Activated CD4-positive, alpha-beta memory T cell treated with anti-CD3 and anti-CD28 coated beads for 36 hours (primary cell): Measurements from ENCODE around the gene TEX14. TPM values are rescaled to one million over a fixed set of nuclear protein-coding genes. Genes with fewer than 3 reads are reported as not detected.
"Not testable (repeated sequence)": the region's sequence is repeated elsewhere in the genome, so short reads cannot be mapped to it uniquely, and the experiment has no call there.

Experiments
- CTCF ChIA-PET: fragments of 350-600 bp; sonication (Branson Sonifier 250); formaldehyde crosslinking; loops from one replicate; lab custom pipeline; 2021; ENCODE audit warnings: antibody characterized with exemption, inconsistent platforms; lab: Charles Lee
- POLR2A ChIA-PET: fragments of 350-600 bp; sonication (Branson Sonifier 250); formaldehyde crosslinking; loops from one replicate; lab custom pipeline; 2021; ENCODE audit warnings: antibody characterized with exemption; lab: Charles Lee
- DNase-seq: peaks from one replicate; pipeline ENCODE4 v3.0.0-alpha.2; 2020
- H3K27ac Mint-ChIP-seq: one replicate; pipeline ENCODE4 v1.8.0; 2021; ENCODE audit warnings: mixed read lengths
- H3K27me3 Mint-ChIP-seq: one replicate; pipeline ENCODE4 v1.8.0; 2021; ENCODE audit warnings: mixed read lengths
- H3K36me3 Mint-ChIP-seq: one replicate; pipeline ENCODE4 v1.8.0; 2021; ENCODE audit warnings: mixed read lengths
- H3K4me1 Mint-ChIP-seq: one replicate; pipeline ENCODE4 v1.8.0; 2021; ENCODE audit warnings: low read depth, mixed read lengths
- H3K4me3 Mint-ChIP-seq: one replicate; pipeline ENCODE4 v1.8.0; 2021; ENCODE audit warnings: mild to moderate bottlenecking, mixed read lengths
- H3K9me3 Mint-ChIP-seq: one replicate; pipeline ENCODE4 v1.8.0; 2021; ENCODE audit warnings: mixed read lengths
- intact Hi-C: fragments of 100-400 bp; cut with micrococcal nuclease; formaldehyde crosslinking; loops from one replicate; pipeline ENCODE4 v1.15.1; 2023
- total RNA-seq, 2 experiments: library from RNA; stranded (reverse); gene quantifications; one replicate each; pipeline ENCODE4 v1.2.3, GENCODE V29; 2021

Gene TEX14
- total RNA-seq, 2 experiments from 2014 or later: 0.14 to 0.17 TPM

DNA sequence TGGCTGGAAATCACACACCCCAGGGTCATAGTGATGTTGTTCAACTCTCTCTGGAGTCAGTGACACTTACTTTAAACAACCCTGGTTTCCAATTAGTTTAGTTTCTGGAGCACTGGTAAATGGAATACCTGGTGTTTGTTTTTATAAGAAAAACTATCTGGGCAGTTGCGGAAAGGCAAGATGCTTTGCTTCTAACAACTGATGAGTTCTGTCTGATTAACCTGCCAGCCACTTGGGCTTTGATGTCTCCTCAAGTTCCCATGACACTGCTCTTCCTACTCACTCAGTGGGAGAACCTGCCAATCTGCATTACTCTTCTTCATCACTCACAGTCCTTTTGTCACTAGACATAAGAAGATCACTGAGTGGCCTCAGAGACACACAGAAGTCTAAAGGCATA, 98.7 kb downstream of the TEX14 start:
- DNase-seq: no peak
- ChIA-PET CTCF (no interaction called here), POLR2A (no interaction called here)
- intact Hi-C loops: no loop called here
- Mint-ChIP-seq H3K4me3 (no peak overlapping the region), H3K27ac (no peak overlapping the region), H3K27me3 (no peaks in the 10 kb centered on the region), H3K36me3 (no peaks in the 10 kb centered on the region), H3K9me3 (no peaks in the 10 kb centered on the region), H3K4me1 (no peaks in the 10 kb centered on the region)

- ChIA-PET CTCF (no interaction called here), POLR2A (no interaction called here)
- H3K4me3 Mint-ChIP-seq: no peak overlapping the region
- H3K27ac Mint-ChIP-seq: no peak overlapping the region
- no peak for DNase-seq
- H3K4me1 Mint-ChIP-seq: no peaks in the 10 kb centered on the region
- H3K27me3 Mint-ChIP-seq: no peaks in the 10 kb centered on the region
- no peaks in the 10 kb centered on the region for H3K9me3 Mint-ChIP-seq
- no peaks in the 10 kb centered on the region for H3K36me3 Mint-ChIP-seq
- intact Hi-C loops: no loop called here
Measured at GRCh38 chr17:58591455-58591854, 100.4 kb downstream of the TEX14 start.

- CTCF ChIA-PET: no interaction called here
- Mint-ChIP-seq H3K36me3 (no peaks in the 10 kb centered on the region), H3K4me1 (no peaks in the 10 kb centered on the region), H3K27me3 (no peaks in the 10 kb centered on the region), H3K9me3 (no peaks in the 10 kb centered on the region), H3K4me3 (no peak overlapping the region), H3K27ac (no peak overlapping the region)
- intact Hi-C loops: no loop called here
- no peak for DNase-seq
- POLR2A ChIA-PET: no interaction called here
Measured at GRCh38 chr17:58590377-58590776, 101.5 kb downstream of the TEX14 start.

DNA sequence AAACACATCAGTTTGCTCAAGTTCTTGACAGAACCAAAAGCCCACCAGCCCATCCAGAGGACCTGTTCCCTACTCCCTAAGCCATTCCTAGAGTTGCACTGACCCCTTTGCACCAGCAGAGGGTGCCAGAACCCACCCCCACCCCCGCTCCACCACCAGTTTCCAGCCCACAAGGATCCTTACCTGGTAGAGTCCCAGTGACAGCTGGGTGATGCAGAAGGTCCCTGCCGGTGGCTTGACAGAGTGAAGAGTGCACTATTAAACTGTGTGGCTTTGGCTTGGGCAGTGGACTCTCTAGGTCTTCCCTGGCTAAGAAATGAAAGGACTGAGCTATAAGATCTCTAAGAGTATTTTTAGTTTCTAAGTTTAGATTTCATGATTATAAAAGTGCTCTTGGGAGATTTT, 104.1 kb downstream of the TEX14 start:
- no peak overlapping the region for H3K27ac Mint-ChIP-seq
- POLR2A ChIA-PET: interaction anchor here (0.6 to 2.4 kb wide), 2 partner anchors 18 to 43 kb away, joined by 4 to 31 read pairs; no protein-coding TSS in a partner anchor

GRCh38 chr17:58586009-58586644, 105.7 kb downstream of the TEX14 start:
- H3K27ac Mint-ChIP-seq: no peak overlapping the region
- CTCF ChIA-PET: interaction anchor here (1.0 to 5.0 kb wide), 7 partner anchors 9 to 419 kb away, joined by 3 to 43 read pairs (median 7); no protein-coding TSS in a partner anchor

More for the DNA sequence above, 104.1 kb downstream of the TEX14 start:
- H3K9me3 Mint-ChIP-seq: no peaks in the 10 kb centered on the region
- H3K36me3 Mint-ChIP-seq: no peaks in the 10 kb centered on the region
- CTCF ChIA-PET: interaction anchor here (0.7 to 5.0 kb wide), 23 partner anchors 10 to 421 kb away, joined by 3 to 43 read pairs (median 4); no protein-coding TSS in a partner anchor
- no peaks in the 10 kb centered on the region for H3K4me1 Mint-ChIP-seq
- no peak overlapping the region for H3K4me3 Mint-ChIP-seq
- peak; percentile 79 for DNase-seq
- intact Hi-C loops: loop anchor here (1.0 to 10.0 kb wide), 4 partner anchors 47 to 417 kb away; partner anchors contain the start of genes RAD51C and TEX14
- H3K27me3 Mint-ChIP-seq: no peaks in the 10 kb centered on the region

GRCh38 chr17:58585554-58585953, 106.3 kb downstream of the TEX14 start:
- Mint-ChIP-seq H3K27ac (no peak overlapping the region), H3K4me3 (no peak overlapping the region), H3K27me3 (no peaks in the 10 kb centered on the region), H3K9me3 (no peaks in the 10 kb centered on the region), H3K36me3 (no peaks in the 10 kb centered on the region), H3K4me1 (no peaks in the 10 kb centered on the region)
- no peak for DNase-seq
- intact Hi-C loops: loop anchor here (10.0 kb wide), 2 partner anchors 49 to 109 kb away; partner anchors contain the start of genes RAD51C and TEX14
- ChIA-PET POLR2A (interaction anchor here (1.2 kb wide), 1 partner anchor 46 kb away, joined by 3 read pairs; no protein-coding TSS in a partner anchor), CTCF (interaction anchor here (1.0 to 5.0 kb wide), 5 partner anchors 9 to 66 kb away, joined by 3 to 43 read pairs (median 7); no protein-coding TSS in a partner anchor)

More at GRCh38 chr17:58586009-58586644, 105.7 kb downstream of the TEX14 start:
- DNase-seq: no peak
- Mint-ChIP-seq H3K27me3 (no peaks in the 10 kb centered on the region), H3K36me3 (no peaks in the 10 kb centered on the region), H3K4me3 (no peak overlapping the region), H3K4me1 (no peaks in the 10 kb centered on the region), H3K9me3 (no peaks in the 10 kb centered on the region)
- POLR2A ChIA-PET: interaction anchor here (1.2 kb wide), 1 partner anchor 45 kb away, joined by 3 read pairs; no protein-coding TSS in a partner anchor
- intact Hi-C loops: loop anchor here (2.0 to 10.0 kb wide), 3 partner anchors 49 to 109 kb away; partner anchors contain the start of genes RAD51C and TEX14

DNA sequence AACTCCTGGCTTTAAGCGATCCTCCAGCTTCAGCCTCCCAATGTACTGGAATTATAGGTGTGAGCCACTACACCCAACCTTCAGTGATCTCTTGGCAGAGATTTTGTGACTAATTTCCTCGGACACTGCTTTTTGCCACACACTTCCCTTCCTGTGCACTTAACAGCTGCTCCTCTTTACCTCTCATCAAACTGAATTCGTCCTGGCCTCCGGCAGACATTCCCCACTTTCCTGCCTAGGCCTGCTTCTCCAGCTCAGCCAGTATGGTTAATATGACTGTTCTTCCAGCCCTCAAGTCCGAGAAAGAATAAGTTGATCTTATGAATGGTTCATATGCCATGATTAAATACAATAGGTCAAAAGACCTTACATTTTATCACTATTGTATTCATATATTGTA, 108.4 kb downstream of the TEX14 start:
- H3K36me3 Mint-ChIP-seq: no peaks in the 10 kb centered on the region
- intact Hi-C loops: loop anchor here (10.0 kb wide), 2 partner anchors 51 to 111 kb away; partner anchors contain the start of genes RAD51C and TEX14
- CTCF ChIA-PET: interaction anchor here (0.6 to 1.4 kb wide), 3 partner anchors 48 to 421 kb away, joined by 3 to 4 read pairs (median 4); no protein-coding TSS in a partner anchor
- POLR2A ChIA-PET: interaction anchor here (1.3 kb wide), 1 partner anchor 48 kb away, joined by 5 read pairs; no protein-coding TSS in a partner anchor
- H3K27me3 Mint-ChIP-seq: no peaks in the 10 kb centered on the region
- H3K4me3 Mint-ChIP-seq: no peak overlapping the region
- no peaks in the 10 kb centered on the region for H3K4me1 Mint-ChIP-seq
- no peaks in the 10 kb centered on the region for H3K9me3 Mint-ChIP-seq
- H3K27ac Mint-ChIP-seq: no peak overlapping the region
- DNase-seq: no peak

DNA sequence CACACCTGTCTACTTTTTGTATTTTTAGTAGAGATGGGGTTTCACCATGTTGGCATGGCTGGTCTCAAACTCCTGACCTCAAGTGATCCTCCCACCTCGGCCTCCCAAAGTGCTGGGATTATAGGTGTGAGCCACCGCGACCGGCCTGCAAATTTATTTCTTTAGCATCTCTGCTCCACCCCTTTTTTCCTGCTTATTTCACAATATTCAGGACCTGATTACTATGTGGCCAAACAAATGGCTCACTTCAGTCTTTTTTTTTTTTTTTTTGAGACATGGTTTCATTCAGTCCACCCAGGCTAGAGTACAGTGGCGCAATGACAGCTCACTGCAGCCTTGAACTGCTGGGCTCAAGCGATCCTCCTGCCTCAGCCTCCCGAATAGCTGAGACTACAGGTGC, 109.1 kb downstream of the TEX14 start:
- ChIA-PET POLR2A (interaction anchor here (1.3 kb wide), 1 partner anchor 49 kb away, joined by 5 read pairs; no protein-coding TSS in a partner anchor), CTCF (interaction anchor here (1.4 kb wide), 2 partner anchors 49 to 422 kb away, joined by 4 read pairs; no protein-coding TSS in a partner anchor)
- intact Hi-C loops: loop anchor here (10.0 kb wide), 2 partner anchors 52 to 112 kb away; partner anchors contain the start of genes RAD51C and TEX14
- H3K36me3 Mint-ChIP-seq, H3K4me3 Mint-ChIP-seq, H3K9me3 Mint-ChIP-seq, H3K27me3 Mint-ChIP-seq, DNase-seq, H3K27ac Mint-ChIP-seq, H3K4me1 Mint-ChIP-seq: not testable (repeated sequence)

- POLR2A ChIA-PET: interaction anchor here (4.1 kb wide), 1 partner anchor 51 kb away, joined by 18 read pairs; no protein-coding TSS in a partner anchor
- Mint-ChIP-seq H3K36me3 (no peaks in the 10 kb centered on the region), H3K4me1 (no peaks in the 10 kb centered on the region), H3K27ac (no peak overlapping the region), H3K27me3 (no peaks in the 10 kb centered on the region), H3K4me3 (no peak overlapping the region), H3K9me3 (no peaks in the 10 kb centered on the region)
- intact Hi-C loops: loop anchor here (10.0 kb wide), 2 partner anchors 54 to 114 kb away; partner anchors contain the start of genes RAD51C and TEX14
- no peak for DNase-seq
- CTCF ChIA-PET: interaction anchor here (1.2 kb wide), 1 partner anchor 16 kb away, joined by 3 read pairs; no protein-coding TSS in a partner anchor
Measured at GRCh38 chr17:58580671-58581070, 111.2 kb downstream of the TEX14 start.

- H3K9me3 Mint-ChIP-seq: no peaks in the 10 kb centered on the region
- H3K36me3 Mint-ChIP-seq: no peaks in the 10 kb centered on the region
- ChIA-PET CTCF (interaction anchor here (0.6 to 5.4 kb wide), 16 partner anchors 10 to 427 kb away, joined by 3 to 43 read pairs (median 4); partner anchors contain the start of gene RAD51C), POLR2A (interaction anchor here (4.1 kb wide), 1 partner anchor 54 kb away, joined by 18 read pairs; no protein-coding TSS in a partner anchor)
- no peaks in the 10 kb centered on the region for H3K4me1 Mint-ChIP-seq
- no peak overlapping the region for H3K4me3 Mint-ChIP-seq
- no peak overlapping the region for H3K27ac Mint-ChIP-seq
- H3K27me3 Mint-ChIP-seq: no peaks in the 10 kb centered on the region
- intact Hi-C loops: no loop called here
- peak; percentile 55 for DNase-seq
Measured at GRCh38 chr17:58577696-58578095, 114.1 kb downstream of the TEX14 start.

DNA sequence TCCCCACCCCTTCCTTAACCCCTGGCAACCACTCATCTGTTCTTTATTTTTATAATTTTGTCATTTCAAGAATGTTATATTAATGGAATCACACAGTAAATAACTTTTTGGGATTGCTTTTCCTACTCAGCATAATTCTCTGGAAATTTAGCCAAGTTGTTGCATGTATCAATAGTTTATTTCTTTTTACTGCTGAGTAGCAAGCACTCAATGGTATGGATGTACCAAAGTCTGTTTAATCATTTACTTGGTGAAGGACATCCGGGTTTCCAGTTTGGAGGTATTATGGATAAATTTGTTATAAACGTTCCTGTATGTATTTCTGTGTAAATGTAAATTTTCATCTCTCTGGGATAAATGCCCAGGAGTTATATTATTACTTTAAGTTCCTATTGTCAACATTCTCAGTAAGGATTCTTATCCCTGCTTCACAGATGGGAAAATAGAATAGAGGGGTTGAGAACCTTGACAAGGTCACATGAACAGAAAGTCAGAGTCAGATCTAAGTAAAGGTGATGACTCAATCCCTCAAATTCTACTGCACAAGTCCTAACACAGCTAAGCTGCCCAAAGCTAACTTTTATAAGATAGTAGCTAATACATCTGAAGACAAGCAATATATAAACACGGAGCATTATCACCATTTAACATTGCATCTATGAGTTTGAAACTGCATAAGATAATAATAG, 115.0 kb downstream of the TEX14 start:
- H3K9me3 Mint-ChIP-seq: no peaks in the 10 kb centered on the region
- ChIA-PET CTCF (interaction anchor here (0.6 to 5.4 kb wide), 18 partner anchors 11 to 428 kb away, joined by 3 to 43 read pairs (median 4); partner anchors contain the start of gene RAD51C), POLR2A (no interaction called here)
- no peak for DNase-seq
- H3K4me3 Mint-ChIP-seq: no peak overlapping the region
- no peaks in the 10 kb centered on the region for H3K27me3 Mint-ChIP-seq
- intact Hi-C loops: no loop called here
- no peak overlapping the region for H3K27ac Mint-ChIP-seq
- no peaks in the 10 kb centered on the region for H3K4me1 Mint-ChIP-seq
- H3K36me3 Mint-ChIP-seq: no peaks in the 10 kb centered on the region
